ENCODE measurements around the gene DAB2IP.

DAB2IP gene

DNA sequence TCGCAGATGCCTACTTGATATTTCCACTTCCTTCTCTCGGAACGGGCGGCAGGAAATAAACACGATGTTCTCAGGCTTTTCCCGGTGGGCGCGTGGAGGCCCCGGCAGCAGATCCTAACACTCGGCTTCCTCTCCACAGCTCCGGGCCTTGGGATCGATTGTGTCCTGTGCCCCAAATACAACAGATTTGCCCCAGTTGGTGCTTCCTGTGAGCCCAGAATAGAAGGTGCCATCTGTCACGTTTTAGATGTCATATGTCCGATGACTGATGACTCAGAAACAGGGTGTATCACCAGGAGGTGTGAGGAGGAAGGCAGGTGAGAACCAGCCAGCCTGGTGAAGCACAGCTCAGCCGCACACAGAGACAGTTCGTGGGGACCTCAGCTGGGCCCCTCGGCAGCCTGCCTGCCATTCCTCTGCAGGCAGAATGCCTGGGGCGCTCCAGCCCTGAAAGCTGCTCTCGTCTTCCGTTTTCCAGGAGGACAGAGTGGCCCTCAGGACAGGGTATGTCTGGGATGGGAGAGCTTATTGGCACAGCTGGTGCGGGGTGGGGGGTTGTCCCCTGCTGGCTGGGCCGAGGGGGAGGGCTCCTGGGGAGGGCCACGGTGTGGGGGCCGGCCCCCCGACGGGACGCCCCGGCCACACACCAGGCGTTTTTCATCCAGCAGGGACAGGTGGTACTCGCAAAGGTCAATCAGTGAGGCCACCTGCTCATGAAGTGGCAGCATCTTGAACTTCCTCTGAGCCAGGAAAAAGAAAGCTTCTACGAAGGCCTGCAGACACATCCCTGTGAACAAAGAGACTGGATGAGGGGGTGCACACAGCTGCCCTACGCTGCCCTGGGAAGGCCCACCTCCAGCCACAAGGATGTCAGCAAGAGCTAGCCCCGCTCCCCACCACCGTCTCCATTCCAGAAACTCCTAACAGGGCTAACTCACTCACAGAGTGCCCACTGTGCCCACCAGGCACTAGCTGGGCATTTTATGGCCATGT lies 171.0 kb downstream of the DAB2IP start:
- DNase-seq: no peak

DNA sequence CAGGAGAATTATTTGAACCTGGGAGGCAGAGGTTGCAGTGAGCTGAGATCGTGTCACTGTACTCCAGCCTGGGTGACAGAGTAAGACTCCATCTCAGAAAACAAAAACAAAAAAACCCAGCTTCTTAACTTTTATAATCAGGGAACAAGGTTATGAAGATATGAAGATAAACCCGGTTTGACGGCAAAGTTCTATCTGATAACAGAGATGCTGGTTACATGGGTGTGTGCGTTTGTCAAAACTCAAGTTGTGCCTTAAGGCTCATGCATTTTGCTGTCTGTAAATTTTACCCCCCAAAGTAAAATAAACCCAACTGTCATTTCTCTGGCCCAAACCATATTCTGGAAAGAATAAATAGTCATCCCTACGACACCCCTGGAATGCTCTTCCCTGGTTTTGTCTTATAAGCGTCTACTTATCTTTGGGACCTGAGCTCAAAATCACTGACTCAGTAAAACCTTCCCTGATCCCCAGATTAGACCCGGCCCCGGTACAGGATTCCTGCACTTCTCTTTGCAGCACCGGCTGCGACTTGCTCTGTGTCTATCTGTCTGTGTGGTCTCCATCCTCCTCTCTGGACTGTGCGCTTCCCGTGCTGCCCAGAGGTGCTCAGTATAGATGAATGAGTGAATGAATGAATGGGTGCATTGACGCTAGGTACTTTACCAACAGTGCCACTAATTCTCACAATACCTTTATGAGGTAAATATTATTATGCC lies 172.2 kb downstream of the DAB2IP start:
- no peak for DNase-seq

DNA sequence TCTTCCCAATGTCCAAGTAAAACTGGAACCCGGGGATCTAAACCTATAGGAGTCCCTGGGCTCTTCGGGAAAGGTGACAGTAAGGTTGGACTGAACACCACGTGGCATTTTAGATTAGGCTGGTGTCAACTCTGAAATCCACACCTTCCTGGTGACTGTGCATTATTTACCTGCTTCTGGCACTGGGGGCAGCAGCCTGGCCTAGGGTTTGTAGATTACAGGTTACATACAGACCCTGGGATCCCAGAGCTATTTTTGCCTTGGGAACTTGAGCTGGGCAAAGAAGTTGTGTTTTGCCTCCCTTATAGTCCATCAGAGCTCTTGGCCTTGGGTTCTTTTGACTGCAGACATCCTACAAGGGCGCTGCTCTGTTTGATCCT lies 173.2 kb downstream of the DAB2IP start:
- DNase-seq: no peak

DNA sequence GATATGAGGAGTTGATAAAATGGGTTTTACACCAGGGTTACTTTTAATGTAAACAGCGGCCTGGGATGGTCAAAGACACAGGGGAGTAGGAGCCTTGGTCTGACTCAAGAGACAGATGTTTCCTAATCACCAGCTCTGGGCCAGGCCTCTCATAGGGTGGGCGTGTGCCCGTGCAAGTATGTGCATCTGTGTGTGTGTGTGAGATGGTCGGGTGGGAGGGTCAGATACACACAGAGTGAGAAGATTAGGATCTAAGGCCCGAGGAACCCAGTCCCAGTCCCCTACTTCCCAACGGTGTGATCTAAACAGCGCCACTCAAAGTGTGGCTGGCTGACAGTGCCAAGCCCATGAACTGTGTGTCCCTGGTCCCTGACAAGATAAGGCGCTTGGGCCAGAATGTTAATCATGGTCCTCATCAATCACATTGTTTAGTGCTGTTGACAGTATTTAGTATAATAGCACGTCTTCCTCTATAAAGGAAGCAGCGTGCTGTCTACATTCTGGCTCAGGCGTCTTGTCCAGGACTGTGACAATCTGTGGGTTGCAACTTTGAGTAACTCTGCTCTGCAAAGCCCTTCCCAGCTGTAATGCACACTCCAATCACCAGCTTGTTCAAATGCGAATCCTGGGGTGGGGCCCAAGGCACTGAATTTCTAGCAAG lies 173.7 kb downstream of the DAB2IP start:
- DNase-seq: no peak

DNA sequence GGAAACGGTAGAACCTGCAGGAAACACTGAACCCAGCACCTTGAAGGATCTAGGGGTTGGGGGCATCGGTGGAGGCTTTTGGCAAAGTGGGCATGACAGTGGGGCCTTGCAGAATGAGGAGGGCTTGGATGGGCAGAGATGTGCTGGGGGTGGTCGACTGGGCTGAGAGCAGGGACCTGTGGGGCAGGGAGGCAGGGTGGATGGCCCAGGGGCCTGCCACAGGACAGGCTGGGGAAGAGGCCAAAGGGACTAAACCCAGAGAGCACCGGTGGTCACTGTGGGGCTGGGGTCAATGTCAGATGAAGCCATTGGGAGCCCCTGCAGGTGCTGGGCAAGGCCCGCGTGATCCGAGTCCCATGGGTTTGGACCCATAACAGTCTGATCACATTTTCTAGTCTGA lies 175.3 kb downstream of the DAB2IP start:
- no peak for DNase-seq

DNA sequence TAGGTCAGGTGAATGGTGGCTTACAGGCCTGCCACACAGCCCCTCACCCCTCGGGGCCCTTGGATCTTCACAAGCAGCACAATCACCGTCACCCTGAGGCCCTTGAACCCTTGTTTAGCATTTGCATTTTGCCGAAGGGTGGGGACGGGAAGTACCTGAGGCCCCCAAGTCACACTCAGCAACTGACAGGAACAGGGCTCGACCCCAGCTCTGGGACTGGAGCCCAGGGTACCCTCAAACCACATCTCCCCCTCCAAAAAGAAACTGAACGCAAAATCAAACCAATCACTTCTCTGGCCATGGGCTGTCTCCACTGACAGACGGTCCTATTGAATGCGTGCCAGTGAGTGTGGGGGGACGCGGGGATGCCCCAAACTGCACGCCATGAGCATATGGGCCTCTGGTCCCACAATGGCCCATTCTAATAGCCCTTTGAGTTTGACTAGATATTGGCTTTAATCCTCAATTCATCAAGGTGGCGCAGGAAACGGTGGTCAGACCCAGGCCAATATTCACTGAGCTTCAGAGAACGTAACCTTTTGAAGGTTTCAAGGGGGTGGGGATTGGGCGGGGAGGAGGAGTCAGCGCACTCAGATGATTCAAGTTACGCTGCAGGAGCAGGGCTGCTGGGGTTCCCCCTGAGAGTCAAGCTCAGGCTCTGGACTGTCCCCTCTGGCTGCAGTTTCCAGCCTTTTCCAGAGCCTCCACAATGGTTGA lies 176.0 kb downstream of the DAB2IP start:
- no peak for DNase-seq

DNA sequence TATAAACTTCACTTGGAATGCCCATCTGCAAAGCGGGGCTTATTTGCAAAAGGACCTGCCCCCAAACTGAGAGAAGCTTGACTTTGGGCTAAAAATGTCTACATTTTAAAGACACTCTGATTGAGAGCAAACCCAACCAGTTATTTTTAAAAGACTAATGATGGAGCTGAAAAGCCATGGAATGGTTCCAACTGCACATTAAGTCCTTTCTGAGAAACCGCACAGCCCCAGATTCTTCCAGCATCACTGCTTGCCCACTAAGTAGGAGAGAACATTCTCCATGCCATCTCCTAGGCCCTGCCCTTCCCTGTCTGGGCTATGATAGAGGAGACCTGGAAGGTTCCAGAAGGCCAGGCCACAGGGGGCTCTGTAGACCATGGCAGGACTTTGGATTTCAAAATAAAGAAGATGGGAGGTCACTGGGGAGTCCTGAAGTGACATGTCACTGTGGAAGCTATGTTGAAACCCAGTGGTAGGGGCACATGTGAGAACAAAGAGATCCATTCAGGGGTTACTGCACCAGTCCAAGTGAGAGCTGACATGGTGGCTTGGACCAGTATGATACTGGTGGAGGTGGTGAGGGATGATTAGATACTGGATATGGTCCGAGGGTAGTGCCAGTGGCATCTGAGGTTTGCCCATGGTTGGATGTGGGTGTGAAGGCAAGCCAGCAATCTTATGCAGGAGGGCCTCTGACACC lies 179.2 kb downstream of the DAB2IP start:
- DNase-seq: no peak

DNA sequence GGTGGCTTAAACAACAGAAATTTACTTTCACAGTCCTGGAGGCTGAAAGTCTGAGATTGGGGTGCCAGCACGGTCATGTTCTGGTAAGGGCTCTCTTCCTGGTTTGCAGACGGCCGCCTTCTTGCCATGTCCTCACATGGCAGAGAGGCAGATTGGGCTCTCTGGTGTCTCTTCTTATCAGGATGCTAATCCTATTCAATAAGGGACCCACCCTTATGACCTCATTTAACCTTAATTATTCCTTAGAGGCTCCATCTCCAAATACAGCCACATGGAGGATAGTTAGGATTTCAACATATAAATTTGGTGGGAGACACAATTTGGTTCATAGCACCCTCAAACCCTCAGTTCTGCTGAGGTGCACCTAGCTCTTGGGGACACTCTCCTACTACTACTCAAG lies 180.4 kb downstream of the DAB2IP start:
- DNase-seq: no peak

DNA sequence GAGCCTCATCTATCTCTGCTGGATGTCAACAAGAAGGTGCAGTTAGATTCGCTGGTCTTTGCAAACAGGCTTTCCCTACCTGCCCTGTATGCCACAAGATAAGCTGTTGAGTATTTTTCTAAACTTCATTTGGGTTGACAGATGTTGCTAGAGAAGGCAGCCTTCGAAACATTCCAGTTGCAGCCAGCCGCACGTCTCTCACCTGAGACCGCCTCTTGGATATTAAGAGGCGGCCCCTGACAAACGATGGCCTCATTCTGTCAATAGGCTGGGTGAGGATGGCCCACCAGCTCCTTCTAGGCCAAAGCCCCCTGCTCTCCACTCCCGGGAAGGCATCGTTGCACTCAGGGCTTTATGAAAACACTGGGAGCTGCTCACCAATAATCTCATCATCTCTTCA lies 181.6 kb downstream of the DAB2IP start:
- no peak for DNase-seq

All from MV-4-11 (cell line).